Ecto neural progenitor cell (in vitro differentiated cells): Measurements from ENCODE around the gene SUN2.
"Not testable (repeated sequence)": the region's sequence is repeated elsewhere in the genome, so short reads cannot be mapped to it uniquely, and the experiment has no call there.

ENCODE experiments used
- DNase-seq: peaks from one replicate; pipeline ENCODE4 v3.0.0-alpha.2; 2018; ENCODE audit warnings: low spot score

Gene SUN2

DNA sequence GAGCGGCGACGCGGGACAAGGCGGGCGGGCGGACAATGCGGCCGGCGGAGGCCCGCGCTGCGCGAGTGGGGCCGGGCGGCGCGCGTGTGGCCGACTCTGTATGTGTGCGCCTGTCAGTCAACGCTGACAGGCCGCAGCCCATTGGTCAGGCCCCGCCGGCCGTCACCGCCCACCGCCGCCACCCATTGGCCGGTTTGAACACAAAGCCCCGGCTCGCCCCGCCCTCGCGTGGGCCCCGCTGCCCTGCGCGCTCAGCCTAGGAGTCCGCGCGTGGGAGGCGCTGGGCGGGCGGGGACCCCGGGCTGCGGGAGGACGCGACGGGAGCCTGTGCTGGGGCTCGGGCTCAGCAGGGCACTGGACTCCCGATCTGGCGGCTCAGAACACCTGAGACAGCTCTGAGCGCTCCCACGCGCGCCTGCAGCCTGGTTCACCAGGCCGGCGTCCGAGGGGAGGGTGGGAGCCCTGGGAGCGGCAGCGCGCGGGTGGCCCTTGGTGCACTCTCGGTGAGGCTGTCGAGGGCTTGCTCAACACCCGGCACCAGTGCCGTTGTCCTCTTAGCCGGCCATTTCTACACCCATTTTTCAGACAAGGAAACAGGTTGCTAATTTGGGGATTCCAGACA is at the start of gene SUN2:
TSS of gene SUN2 (minus strand) at position 88 of the 622 bp plus-strand sequence. CDS start 3,370 bp downstream, outside the sequence.
- peak; percentile 92 for DNase-seq

DNA sequence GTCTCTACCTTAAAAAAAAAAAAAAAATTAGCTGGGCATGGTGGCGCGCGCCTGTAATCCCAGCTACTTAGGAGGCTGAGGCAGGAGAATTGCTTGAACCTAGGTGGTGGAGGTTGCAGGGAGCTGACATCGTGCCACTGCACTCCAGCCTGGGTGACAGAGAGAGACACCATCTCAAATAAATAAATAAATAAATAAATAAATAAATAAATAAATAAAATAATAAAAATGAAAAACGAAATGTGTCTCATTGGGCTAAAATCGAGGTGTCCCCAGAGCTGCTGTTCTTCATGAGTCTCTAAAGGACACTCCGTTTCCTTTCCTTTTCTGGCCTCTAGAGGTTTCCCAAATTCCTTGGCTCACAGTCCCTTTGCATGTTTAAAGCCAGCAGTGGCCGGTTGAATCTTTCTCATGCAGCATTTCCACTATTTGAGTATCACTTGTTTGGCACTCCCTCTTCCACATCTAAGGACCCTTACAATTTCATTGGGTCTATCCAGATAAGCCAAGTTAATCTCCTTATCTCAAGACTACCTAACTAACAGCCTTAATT is 49.3 kb upstream of the SUN2 start:
- not testable (repeated sequence) for DNase-seq

- no peak for DNase-seq
Measured at GRCh38 chr22:38802671-38803121, 46.9 kb upstream of the SUN2 start.

DNA sequence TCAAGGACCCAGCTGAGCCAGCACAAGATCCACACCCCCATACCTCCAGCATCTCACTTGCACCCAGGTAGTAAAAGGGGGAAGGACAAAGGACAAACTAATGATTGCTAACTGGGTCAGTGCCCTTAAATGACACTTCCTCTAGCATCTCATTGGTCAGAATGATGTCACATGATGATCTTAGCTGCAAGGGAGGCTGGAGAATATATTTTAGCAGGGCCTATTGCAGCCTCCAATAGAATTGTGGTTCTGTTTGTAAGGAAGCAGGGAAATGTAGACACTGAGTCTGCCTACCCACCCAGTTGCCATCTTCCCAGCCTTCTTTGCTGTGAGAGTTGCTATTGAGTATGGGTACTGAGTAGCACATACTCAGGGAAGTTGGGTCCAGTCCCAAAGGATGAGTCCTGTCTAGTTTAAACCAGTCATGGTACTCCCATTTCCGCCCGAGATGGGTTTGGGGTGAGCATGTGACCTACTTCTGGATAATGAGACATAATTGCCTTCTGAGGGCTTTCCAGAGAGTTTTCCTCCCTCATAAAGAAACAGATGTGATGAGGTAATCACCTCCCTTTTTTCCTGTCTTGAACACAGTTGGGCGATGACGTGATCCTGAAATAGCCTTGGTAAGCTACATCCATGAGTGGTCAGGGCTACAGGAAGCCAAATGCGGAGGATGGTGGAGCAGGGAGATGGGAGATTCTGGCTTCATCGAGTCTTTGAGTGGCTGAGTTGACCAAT is 43.6 kb upstream of the SUN2 start:
- DNase-seq, result no peak

- no peak for DNase-seq
Measured at GRCh38 chr22:38798496-38798895, 42.7 kb upstream of the SUN2 start.

DNA sequence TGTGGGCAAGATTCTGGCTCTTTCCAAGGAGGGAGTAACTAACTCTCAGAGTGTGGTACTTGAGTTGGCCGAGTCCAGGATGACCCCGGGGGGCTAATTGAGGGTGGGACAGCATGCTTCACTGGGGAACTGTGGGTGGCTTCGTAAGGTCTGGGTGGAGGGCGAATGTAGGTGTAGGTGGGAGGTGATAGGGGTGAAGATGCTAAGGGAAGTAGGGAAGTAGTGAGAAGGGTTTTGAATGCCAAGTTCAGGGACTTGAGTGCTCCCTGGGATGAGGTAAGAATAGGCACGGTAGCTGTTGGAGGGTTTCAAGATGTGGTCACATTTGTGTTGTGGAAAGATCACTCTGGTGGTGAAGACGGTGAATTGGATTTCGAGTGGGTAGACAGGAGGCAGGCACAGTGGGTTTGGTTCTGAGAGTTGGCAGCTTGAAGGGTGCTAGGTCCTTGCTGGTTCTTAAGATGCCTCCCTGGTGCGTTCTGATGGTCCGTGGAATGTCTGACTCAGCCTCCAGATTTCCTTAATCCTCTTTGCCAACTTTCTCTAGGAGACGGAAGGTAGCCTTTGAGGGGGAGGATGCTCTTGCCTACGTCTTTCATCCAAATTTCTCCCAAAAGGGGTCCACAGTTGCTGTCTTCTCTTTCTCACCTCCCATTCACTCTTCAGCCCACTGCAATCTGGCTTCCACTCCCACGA is 40.6 kb upstream of the SUN2 start:
- DNase-seq, result no peak

- no peak for DNase-seq
Measured at GRCh38 chr22:38795569-38795968, 39.8 kb upstream of the SUN2 start.

- peak; percentile 88 for DNase-seq
Measured at GRCh38 chr22:38793721-38794466, 38.1 kb upstream of the SUN2 start, which contains the start of gene DNAL4. TSS of gene DNAL4 (minus strand) at chr22:38794143. CDS start at chr22:38782731, 11,412 bp downstream.

GRCh38 chr22:38793317-38793716 is 37.5 kb upstream of the SUN2 start:
- DNase-seq, result no peak

DNA sequence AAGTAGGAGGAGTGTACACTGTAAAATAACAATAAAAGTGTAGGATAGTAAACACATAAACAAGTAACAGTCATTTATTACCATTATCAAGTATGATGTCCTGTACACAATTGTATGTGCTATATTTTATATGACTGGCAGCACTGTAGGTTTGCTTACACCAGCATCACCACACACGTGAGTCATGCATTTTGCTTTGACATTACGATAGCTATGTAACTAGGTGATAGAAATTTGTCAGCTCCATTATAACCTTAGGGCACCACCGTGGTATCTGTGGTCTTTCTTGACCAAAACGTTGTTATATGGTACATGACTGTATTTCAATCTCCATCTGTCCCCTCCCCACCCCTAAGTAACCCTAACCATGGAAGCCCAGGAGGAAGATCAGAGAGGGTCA is 37.0 kb upstream of the SUN2 start:
- no peak for DNase-seq

- no peak for DNase-seq
Measured at GRCh38 chr22:38789606-38790005, 33.8 kb upstream of the SUN2 start.

DNA sequence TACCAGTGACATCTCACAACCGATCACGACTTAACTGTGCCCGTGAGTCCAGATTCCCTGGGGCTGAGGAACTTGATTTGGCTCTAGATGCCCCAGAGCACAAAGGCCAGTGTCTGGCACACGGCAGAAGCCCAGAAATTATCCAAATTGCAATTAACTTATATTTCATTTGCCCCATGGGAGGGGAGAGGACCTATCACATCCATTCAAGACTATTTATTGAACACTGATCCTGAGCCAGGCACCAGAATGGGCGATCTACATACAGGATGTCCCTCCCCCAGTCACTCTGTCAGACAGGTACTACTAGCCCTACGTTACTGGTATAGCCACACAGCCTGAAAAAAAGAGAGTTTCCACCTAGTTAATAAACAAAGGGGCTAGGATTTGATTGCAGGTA is 33.0 kb upstream of the SUN2 start:
- no peak for DNase-seq

- DNase-seq, result no peak
Measured at GRCh38 chr22:38788021-38788816, 32.4 kb upstream of the SUN2 start.

GRCh38 chr22:38786631-38787030 is 30.8 kb upstream of the SUN2 start:
- no peak for DNase-seq

DNA sequence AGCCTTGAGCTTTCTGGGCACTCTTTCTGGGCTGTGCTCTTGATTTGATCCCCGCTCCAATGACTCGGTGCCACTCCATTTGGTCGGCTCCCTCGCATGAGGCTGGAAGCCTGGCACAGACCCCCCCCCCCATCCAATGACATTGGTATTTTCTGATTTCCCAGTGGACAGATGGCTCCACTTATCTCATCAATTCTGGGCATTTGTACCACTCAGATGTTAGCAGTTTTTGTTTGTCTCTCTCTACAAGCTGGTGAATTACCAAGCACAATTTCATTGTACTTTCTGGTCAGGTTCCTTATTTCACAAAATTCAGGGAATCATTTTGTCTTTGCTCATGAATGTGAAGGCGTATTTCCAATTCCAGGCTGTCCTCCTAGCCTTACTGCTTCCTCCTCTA is 29.1 kb upstream of the SUN2 start:
- no peak for DNase-seq

DNA sequence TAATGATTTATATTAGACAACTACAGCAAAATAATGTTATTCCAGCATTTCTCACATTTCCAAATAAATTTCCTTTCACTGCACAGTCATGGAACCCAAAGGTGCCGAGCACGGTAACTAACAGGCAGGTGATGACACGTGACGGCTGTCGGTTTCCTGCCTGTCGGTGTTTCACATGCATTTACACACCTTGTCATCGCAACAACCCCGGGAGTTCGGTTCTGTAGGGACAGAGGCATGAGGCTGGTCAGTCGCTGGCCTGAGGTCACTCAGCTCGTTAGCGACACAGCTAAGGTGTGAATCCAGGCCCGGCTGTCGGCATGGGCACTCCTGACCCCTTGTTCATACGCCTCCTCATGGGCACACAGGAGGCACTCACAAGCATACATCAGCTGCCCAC is 28.2 kb upstream of the SUN2 start:
- no peak for DNase-seq

DNA sequence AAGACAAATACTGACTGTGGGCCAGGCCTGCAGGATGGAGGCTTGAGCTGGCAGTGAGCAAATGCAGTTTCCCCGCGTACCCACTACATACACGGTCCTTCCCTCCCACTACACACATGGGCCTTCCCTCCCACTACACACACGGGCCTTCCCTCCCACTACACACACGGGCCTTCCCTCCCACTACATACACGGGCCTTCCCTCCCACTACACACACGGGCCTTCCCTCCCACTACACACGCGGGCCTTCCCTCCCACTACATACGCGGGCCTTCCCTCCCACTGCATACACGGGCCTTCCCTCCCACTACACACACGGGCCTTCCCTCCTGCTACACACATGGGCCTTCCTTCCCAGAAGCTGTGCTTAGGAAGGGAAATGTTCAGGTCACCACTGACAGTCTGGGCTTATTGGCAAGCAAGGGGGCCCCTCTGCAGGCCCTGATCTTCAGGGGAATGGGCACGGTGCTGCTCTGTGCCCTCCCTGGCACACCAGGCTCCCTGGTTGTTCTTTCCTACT is 27.4 kb upstream of the SUN2 start:
- DNase-seq, result no peak

GRCh38 chr22:38782402-38783094 is 26.8 kb upstream of the SUN2 start:
- no peak for DNase-seq

GRCh38 chr22:38781033-38781432 is 25.2 kb upstream of the SUN2 start:
- DNase-seq, result no peak

DNA sequence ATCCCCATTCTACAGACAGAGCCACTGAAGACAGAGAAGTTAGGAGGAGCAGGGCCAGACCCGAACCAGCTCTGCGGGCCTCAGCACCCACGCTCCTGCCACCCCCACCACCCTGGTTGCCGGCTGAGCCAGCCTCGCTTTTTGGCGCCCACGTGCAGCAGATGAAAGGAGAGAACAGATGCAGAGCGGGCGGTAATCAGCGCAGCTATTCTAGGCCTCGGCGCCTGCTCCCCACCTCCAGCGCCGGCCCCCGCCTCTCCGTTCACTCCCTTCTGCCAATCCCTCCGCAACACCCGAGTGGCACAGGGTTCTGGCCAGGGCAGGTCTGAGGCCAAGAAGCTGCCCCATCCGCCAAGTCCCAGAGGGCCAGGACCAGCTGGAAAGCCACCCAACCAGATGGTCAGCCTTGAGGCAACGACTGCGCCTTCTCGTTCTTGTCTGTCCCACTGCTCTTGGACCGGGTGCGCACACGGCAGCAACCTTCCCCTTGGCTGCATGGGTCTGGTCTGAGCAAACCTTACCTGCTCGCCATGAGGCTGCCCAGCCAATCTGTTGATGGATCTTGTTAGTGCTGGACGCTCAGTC is 21.4 kb upstream of the SUN2 start:
- DNase-seq, result no peak
